HG02973 (cell line): ENCODE measurements around the gene PGM2L1.

Source experiments
- ATAC-seq: cut with Tn5 transposase; IDR thresholded peaks from one replicate; pipeline ENCODE4 v1.9.1; 2021; ENCODE audit warnings: moderate library complexity; ENCODE audit not compliant: unreplicated experiment

Gene PGM2L1

GRCh38 chr11:74307434-74307833 is 90.8 kb downstream of the PGM2L1 start:
- ATAC-seq, result no peak

GRCh38 chr11:74306435-74307175 is 91.6 kb downstream of the PGM2L1 start:
- ATAC-seq, result no peak

- ATAC-seq, result no peak
Observed at GRCh38 chr11:74299015-74299414, 99.2 kb downstream of the PGM2L1 start.

- no peak for ATAC-seq
Observed at GRCh38 chr11:74297484-74297883, 100.7 kb downstream of the PGM2L1 start.

- no peak for ATAC-seq
Observed at GRCh38 chr11:74288911-74289310, 109.3 kb downstream of the PGM2L1 start.

- no peak for ATAC-seq
Observed at GRCh38 chr11:74288161-74288560, 110.1 kb downstream of the PGM2L1 start.

- ATAC-seq, result no peak
Observed at GRCh38 chr11:74284466-74284865, 113.8 kb downstream of the PGM2L1 start.

- no peak for ATAC-seq
Observed at GRCh38 chr11:74283580-74284180, 114.6 kb downstream of the PGM2L1 start.

GRCh38 chr11:74282914-74283371 is 115.3 kb downstream of the PGM2L1 start:
- ATAC-seq, result no peak

GRCh38 chr11:74282421-74282820 is 115.8 kb downstream of the PGM2L1 start:
- ATAC-seq, result no peak

- no peak for ATAC-seq
Observed at GRCh38 chr11:74280494-74280893, 117.7 kb downstream of the PGM2L1 start.
